ENCODE data around the gene GXYLT1.
"Not testable (repeated sequence)": the region's sequence is repeated elsewhere in the genome, so short reads cannot be mapped to it uniquely, and the experiment has no call there.

Gene GXYLT1, protein sequence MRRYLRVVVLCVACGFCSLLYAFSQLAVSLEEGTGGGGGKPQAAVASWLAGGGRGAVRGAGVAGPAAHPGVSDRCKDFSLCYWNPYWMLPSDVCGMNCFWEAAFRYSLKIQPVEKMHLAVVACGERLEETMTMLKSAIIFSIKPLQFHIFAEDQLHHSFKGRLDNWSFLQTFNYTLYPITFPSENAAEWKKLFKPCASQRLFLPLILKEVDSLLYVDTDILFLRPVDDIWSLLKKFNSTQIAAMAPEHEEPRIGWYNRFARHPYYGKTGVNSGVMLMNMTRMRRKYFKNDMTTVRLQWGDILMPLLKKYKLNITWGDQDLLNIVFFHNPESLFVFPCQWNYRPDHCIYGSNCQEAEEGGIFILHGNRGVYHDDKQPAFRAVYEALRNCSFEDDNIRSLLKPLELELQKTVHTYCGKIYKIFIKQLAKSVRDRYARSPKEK

DNA sequence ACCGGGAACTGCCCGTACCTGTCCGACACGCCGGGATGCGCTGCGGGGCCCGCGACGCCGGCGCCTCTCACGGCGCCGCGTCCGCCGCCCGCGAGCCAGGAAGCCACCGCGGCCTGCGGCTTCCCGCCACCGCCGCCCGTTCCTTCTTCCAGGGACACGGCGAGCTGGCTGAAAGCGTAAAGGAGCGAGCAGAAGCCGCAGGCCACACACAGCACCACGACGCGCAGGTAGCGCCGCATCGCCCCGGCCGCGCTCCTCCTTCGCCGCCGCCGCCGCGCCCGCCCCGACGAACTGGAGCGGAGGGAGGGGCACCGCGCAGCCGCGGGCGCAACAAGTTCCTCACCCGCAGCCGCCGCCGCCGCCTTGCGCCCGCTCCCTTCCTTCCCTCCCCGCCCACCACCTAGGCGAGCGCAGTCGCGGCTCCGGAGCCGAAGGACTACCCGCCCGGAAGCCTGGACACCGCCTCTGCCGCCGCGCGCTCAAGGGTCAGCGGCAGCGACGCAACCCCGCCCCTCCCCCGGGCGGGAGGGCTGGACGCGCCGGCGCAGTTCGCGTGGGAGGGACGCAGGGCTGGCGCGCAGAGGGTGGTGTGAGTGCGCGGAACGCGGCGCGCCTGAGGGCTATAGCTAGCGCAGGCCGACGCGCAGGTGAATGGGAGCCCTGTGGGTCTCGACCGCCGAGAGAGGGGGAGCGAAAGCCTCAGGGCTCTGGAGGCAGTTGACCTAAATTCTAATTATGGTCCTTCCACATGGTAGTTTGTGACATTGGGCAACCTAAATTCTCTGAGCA lies at the start of gene GXYLT1:
Gene GXYLT1, minus strand, starts transcription at position 467 of the 789 bp plus-strand sequence. Its CDS starts 228 bp downstream, at position 239.
- Histone ChIP-seq H3K36me3 (ENCODE audit: control insufficient read depth, insufficient read depth, low read length) (no peaks in the 10 kb centered on the region), H3K4me2 (ENCODE audit: low read length) (peak within 1 kb of the TSS; percentile 90), H3K27ac (peak within 1 kb of the TSS; percentile 57), H3K4me3 (ENCODE audit: low read depth, low read length) (peak within 1 kb of the TSS; percentile 67), H3K4me1 (peaks cover 2% of the 10 kb centered on the region), H3K27me3 (ENCODE audit: control insufficient read depth, insufficient read depth, low read length) (no peaks in the 10 kb centered on the region), H3K9me3 (ENCODE audit: control insufficient read depth, low read length) (no peaks in the 10 kb centered on the region), H3K79me2 (peaks cover 15% of the 10 kb centered on the region), H3K9ac (no peak within 1 kb of the TSS), H2AFZ (peak within 1 kb of the TSS; percentile 95)
- TF ChIP-seq, protein P1, sequence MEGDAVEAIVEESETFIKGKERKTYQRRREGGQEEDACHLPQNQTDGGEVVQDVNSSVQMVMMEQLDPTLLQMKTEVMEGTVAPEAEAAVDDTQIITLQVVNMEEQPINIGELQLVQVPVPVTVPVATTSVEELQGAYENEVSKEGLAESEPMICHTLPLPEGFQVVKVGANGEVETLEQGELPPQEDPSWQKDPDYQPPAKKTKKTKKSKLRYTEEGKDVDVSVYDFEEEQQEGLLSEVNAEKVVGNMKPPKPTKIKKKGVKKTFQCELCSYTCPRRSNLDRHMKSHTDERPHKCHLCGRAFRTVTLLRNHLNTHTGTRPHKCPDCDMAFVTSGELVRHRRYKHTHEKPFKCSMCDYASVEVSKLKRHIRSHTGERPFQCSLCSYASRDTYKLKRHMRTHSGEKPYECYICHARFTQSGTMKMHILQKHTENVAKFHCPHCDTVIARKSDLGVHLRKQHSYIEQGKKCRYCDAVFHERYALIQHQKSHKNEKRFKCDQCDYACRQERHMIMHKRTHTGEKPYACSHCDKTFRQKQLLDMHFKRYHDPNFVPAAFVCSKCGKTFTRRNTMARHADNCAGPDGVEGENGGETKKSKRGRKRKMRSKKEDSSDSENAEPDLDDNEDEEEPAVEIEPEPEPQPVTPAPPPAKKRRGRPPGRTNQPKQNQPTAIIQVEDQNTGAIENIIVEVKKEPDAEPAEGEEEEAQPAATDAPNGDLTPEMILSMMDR (IDR thresholded peaks at IDR 0.05): peak; percentile 8

DNA sequence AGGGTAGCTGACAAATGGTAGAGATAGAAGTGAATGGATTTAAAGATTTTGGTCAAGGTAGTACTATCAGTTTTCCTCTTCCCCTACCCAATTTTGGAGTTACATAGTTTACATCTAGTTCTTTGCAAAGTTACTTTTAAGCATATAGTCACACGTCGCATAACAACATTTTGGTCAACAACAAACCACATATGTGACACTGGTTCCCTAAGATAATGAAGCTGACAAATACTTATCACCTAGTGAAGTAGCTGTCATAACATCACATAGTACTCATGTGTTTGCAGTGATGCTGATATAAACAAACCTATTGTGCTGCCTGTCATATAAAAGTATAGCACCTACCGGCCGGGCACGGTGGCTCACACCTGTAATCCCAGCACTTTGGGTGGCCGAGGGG lies 48.0 kb upstream of the GXYLT1 start:
- Histone ChIP-seq H3K4me2 (ENCODE audit: low read length) (no peak overlapping the region), H3K79me2 (peaks cover 18% of the 10 kb centered on the region), H3K36me3 (ENCODE audit: control insufficient read depth, insufficient read depth, low read length) (no peaks in the 10 kb centered on the region), H3K9me3 (ENCODE audit: control insufficient read depth, low read length) (no peaks in the 10 kb centered on the region), H3K4me3 (ENCODE audit: low read depth, low read length) (no peak overlapping the region), H2AFZ (no peak overlapping the region), H3K27me3 (ENCODE audit: control insufficient read depth, insufficient read depth, low read length) (no peaks in the 10 kb centered on the region), H3K27ac (no peak overlapping the region), H3K9ac (no peak overlapping the region), H3K4me1 (peaks cover 3% of the 10 kb centered on the region)
- TF ChIP-seq, protein P1 (IDR thresholded peaks at IDR 0.05): no peak

DNA sequence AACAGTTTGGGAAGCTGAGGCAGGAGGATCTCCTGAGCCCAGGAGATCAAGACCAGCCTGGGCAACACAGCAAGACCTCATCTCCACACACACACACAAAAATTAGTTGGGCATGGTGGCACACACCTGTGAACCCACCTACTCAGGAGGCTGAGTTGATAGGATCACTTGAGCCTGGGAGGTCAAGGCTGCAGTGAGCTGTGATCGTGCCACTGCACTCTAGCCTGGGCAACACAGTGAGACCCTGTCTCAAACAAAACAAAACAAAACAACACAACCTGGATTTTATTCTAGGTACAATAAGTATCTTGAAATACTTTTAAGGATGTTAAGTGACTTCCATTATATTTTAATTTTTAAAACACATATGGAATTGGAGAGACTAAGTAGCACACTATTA lies 47.6 kb upstream of the GXYLT1 start:
- no peak overlapping the region for H2AFZ ChIP-seq

DNA sequence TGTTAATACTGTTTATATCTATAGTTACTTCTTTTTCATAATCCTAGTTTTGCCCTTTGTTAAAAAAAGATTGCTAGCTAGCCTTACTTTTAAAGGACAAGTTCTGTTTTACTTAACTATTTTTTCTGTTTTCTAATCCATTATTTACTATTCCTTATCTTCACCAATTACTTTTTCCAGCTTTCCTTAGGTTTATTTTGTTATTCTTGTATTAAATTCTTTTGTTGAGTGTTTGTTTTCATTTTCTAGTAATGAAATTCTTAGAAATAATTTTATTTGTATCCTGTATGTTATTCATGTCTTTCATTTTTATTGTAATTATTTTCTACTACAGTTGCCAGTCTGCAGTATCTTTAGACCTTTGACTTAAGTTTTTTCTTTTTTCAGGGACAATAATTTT lies 45.7 kb upstream of the GXYLT1 start:
- no peak overlapping the region for H3K4me2 ChIP-seq (ENCODE audit: low read length)
- H3K9me3 ChIP-seq (ENCODE audit: control insufficient read depth, low read length): no peaks in the 10 kb centered on the region
- TF ChIP-seq, protein P1 (IDR thresholded peaks at IDR 0.05): no peak
- peaks cover 3% of the 10 kb centered on the region for H3K4me1 ChIP-seq
- peaks cover 15% of the 10 kb centered on the region for H3K79me2 ChIP-seq
- no peaks in the 10 kb centered on the region for H3K27me3 ChIP-seq (ENCODE audit: control insufficient read depth, insufficient read depth, low read length)
- no peak overlapping the region for H3K4me3 ChIP-seq (ENCODE audit: low read depth, low read length)
- H3K27ac ChIP-seq: no peak overlapping the region
- no peak overlapping the region for H3K9ac ChIP-seq
- H2AFZ ChIP-seq: no peak overlapping the region
- H3K36me3 ChIP-seq (ENCODE audit: control insufficient read depth, insufficient read depth, low read length): no peaks in the 10 kb centered on the region

More for the DNA sequence above, 47.6 kb upstream of the GXYLT1 start:
- Histone ChIP-seq H3K4me2 (ENCODE audit: low read length) (no peak overlapping the region), H3K27me3 (ENCODE audit: control insufficient read depth, insufficient read depth, low read length) (no peaks in the 10 kb centered on the region), H3K4me1 (peaks cover 3% of the 10 kb centered on the region), H3K9me3 (ENCODE audit: control insufficient read depth, low read length) (no peaks in the 10 kb centered on the region), H3K27ac (no peak overlapping the region), H3K4me3 (ENCODE audit: low read depth, low read length) (no peak overlapping the region), H3K79me2 (peaks cover 19% of the 10 kb centered on the region), H3K9ac (no peak overlapping the region), H3K36me3 (ENCODE audit: control insufficient read depth, insufficient read depth, low read length) (no peaks in the 10 kb centered on the region)
- TF ChIP-seq, protein P1 (IDR thresholded peaks at IDR 0.05): no peak

DNA sequence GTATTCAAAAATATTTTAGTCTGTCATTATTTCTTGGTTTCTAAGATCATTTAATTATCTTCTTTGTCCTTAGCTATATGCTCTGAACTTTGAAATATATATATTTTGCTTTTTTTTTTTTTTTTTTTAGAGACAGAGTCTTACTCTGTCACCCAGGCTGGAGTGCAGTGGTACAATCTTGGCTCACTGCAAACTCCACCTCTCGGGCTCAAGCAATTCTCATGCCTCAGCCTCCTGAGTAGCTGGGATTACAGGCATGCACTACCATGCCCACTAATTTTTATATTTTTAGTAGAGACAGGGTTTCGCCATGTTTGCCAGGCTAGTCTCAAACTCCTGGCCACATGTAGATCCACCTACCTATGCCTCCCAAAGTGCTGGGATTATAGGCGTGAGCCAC lies 43.6 kb upstream of the GXYLT1 start:
- not testable (repeated sequence) for H3K9me3 ChIP-seq (ENCODE audit: control insufficient read depth, low read length); H3K36me3 ChIP-seq (ENCODE audit: control insufficient read depth, insufficient read depth, low read length); H3K4me1 ChIP-seq; H3K4me2 ChIP-seq (ENCODE audit: low read length); H3K9ac ChIP-seq; H3K27ac ChIP-seq; H2AFZ ChIP-seq; H3K27me3 ChIP-seq (ENCODE audit: control insufficient read depth, insufficient read depth, low read length); H3K4me3 ChIP-seq (ENCODE audit: low read depth, low read length)
- peaks cover 16% of the 10 kb centered on the region for H3K79me2 ChIP-seq
